ENCODE data around the gene PPP3CA.
"Not testable (repeated sequence)": the region's sequence is repeated elsewhere in the genome, so short reads cannot be mapped to it uniquely, and the experiment has no call there.

The PPP3CA gene

GRCh38 chr4:101114936-101115372 lies 232.4 kb downstream of the PPP3CA start:
- no peak for TF ChIP-seq CTCF (conservative IDR thresholded peaks at IDR 0.05)
- H3K27ac ChIP-seq, result no peak overlapping the region

GRCh38 chr4:101104312-101105052 lies 242.8 kb downstream of the PPP3CA start:
- peak overlapping the region; percentile 86 for H3K27ac ChIP-seq
- no peak for TF ChIP-seq CTCF (conservative IDR thresholded peaks at IDR 0.05)

GRCh38 chr4:101103381-101104142 lies 243.8 kb downstream of the PPP3CA start:
- no peak for TF ChIP-seq CTCF (conservative IDR thresholded peaks at IDR 0.05)
- peak overlapping the region; percentile 86 for H3K27ac ChIP-seq

GRCh38 chr4:101102114-101102742 lies 245.1 kb downstream of the PPP3CA start:
- TF ChIP-seq CTCF (conservative IDR thresholded peaks at IDR 0.05), result no peak
- peak overlapping the region; percentile 86 for H3K27ac ChIP-seq

GRCh38 chr4:101101072-101101471 lies 246.3 kb downstream of the PPP3CA start:
- no peak overlapping the region for H3K27ac ChIP-seq
- TF ChIP-seq CTCF (conservative IDR thresholded peaks at IDR 0.05), result no peak

- H3K27ac ChIP-seq, result no peak overlapping the region
- no peak for TF ChIP-seq CTCF (conservative IDR thresholded peaks at IDR 0.05)
Measured at GRCh38 chr4:101098666-101099400, 248.5 kb downstream of the PPP3CA start.

- not testable (repeated sequence) for H3K27ac ChIP-seq
Measured at GRCh38 chr4:101092609-101093008, 254.7 kb downstream of the PPP3CA start.
